Nephron progenitor cell (in vitro differentiated cells): ENCODE results near the gene MAGI1.

Experiments
- DNase-seq: peaks from one replicate; pipeline ENCODE4 v3.0.0; 2021
- H3K27ac Mint-ChIP-seq: 2 replicates; pipeline ENCODE4 v1.8.0; 2021; ENCODE audit warnings: mild to moderate bottlenecking, moderate library complexity, mixed read lengths
- H3K27me3 Mint-ChIP-seq: 2 replicates; pipeline ENCODE4 v1.8.0; 2021; ENCODE audit warnings: mild to moderate bottlenecking, low read depth, mixed read lengths; ENCODE audit not compliant: poor library complexity
- H3K36me3 Mint-ChIP-seq: 2 replicates; pipeline ENCODE4 v1.8.0; 2021; ENCODE audit warnings: low read depth, mixed read lengths
- H3K4me1 Mint-ChIP-seq: 2 replicates; pipeline ENCODE4 v1.8.0; 2021; ENCODE audit warnings: mixed read lengths
- H3K4me3 Mint-ChIP-seq: 2 replicates; pipeline ENCODE4 v1.8.0; 2021; ENCODE audit warnings: mild to moderate bottlenecking, moderate library complexity, mixed read lengths
- H3K9me3 Mint-ChIP-seq: 2 replicates; pipeline ENCODE4 v1.8.0; 2021; ENCODE audit warnings: mild to moderate bottlenecking, moderate library complexity, mixed read lengths
- TF ChIP-seq, protein P1 (sequence below): fragments of 200-600 bp; sonication (generic); IDR thresholded peaks from 2 replicates; pipeline ENCODE4 v1.5.0; 2021; ENCODE audit warnings: antibody characterized with exemption

Gene MAGI1

GRCh38 chr3:65846936-65847335 is 191.8 kb downstream of the MAGI1 start:
- TF ChIP-seq, protein P1, sequence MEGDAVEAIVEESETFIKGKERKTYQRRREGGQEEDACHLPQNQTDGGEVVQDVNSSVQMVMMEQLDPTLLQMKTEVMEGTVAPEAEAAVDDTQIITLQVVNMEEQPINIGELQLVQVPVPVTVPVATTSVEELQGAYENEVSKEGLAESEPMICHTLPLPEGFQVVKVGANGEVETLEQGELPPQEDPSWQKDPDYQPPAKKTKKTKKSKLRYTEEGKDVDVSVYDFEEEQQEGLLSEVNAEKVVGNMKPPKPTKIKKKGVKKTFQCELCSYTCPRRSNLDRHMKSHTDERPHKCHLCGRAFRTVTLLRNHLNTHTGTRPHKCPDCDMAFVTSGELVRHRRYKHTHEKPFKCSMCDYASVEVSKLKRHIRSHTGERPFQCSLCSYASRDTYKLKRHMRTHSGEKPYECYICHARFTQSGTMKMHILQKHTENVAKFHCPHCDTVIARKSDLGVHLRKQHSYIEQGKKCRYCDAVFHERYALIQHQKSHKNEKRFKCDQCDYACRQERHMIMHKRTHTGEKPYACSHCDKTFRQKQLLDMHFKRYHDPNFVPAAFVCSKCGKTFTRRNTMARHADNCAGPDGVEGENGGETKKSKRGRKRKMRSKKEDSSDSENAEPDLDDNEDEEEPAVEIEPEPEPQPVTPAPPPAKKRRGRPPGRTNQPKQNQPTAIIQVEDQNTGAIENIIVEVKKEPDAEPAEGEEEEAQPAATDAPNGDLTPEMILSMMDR = no peak
- Mint-ChIP-seq H3K4me1 (peaks cover 8% of the 10 kb centered on the region), H3K27ac (no peak overlapping the region), H3K36me3 (peaks cover 21% of the 10 kb centered on the region), H3K27me3 (peaks cover 2% of the 10 kb centered on the region), H3K9me3 (peaks cover 20% of the 10 kb centered on the region), H3K4me3 (no peak overlapping the region)
- DNase-seq = no peak

DNA sequence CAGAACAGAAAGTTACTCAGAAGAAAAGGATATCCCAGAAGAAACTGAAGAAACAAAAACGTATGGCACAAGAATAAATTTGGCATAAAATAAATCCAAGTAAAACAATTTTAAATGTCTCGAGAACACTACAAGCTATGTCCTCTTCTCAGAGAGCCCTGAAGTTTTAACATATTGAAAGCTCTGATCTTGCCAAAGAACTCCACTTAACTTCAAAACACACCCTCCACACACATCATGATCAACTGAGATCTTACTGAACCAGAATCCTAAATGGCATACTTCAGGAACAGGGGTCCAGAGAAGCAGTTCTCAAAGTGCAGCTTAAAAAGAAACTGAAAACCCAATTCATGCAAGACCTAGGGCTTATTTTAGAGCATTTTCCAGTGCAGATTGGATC is 194.3 kb downstream of the MAGI1 start:
- Mint-ChIP-seq H3K36me3 (peaks cover 21% of the 10 kb centered on the region), H3K4me3 (no peak overlapping the region), H3K4me1 (peaks cover 8% of the 10 kb centered on the region), H3K9me3 (peaks cover 23% of the 10 kb centered on the region), H3K27me3 (peaks cover 2% of the 10 kb centered on the region), H3K27ac (no peak overlapping the region)
- no peak for DNase-seq
- TF ChIP-seq, protein P1 = no peak

DNA sequence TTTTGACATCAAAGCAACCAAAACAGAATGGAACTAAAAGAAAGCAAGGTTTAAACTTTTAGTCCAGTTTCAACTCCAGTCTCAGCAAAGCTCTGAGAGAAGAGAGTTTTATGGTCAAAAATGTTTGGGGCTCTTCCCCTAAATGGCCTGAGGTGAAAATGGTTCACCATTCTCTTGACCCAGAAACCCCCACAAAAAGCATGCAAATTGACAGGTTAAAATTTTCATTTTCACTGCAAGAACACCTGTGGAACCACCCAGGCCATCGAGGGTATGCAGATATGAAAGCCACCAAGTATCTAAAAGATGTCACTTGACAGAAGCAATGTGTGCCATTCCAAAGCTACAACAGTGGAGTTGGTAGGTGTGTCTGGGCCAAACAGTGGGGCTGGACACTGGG is 195.0 kb downstream of the MAGI1 start:
- H3K4me1 Mint-ChIP-seq = peaks cover 8% of the 10 kb centered on the region
- TF ChIP-seq, protein P1 = no peak
- H3K27me3 Mint-ChIP-seq = peaks cover 2% of the 10 kb centered on the region
- H3K36me3 Mint-ChIP-seq = peaks cover 21% of the 10 kb centered on the region
- peaks cover 23% of the 10 kb centered on the region for H3K9me3 Mint-ChIP-seq
- DNase-seq = no peak
- H3K27ac Mint-ChIP-seq = no peak overlapping the region
- no peak overlapping the region for H3K4me3 Mint-ChIP-seq

DNA sequence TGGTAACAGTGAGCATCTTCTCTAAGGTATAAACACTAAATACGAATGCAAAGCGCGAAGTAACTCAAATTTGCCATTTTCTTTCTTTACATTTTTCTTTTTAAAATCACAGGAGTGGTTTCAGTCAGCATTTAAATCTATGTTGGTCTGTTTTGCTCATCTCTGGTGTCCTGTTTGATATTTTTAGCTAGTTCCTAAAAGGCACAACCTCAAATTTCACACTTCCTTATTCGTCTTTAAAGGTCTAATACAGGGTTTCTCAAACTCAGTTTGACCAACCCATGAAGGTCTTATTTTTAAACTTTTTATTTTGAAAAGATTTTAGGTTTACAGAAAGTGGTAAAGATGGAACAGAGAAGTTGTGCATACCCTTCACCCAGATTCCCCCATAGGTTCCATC is 201.1 kb downstream of the MAGI1 start:
- Mint-ChIP-seq H3K4me3 (no peak overlapping the region), H3K4me1 (peaks cover 7% of the 10 kb centered on the region), H3K9me3 (peaks cover 10% of the 10 kb centered on the region), H3K27ac (no peak overlapping the region), H3K27me3 (no peaks in the 10 kb centered on the region), H3K36me3 (peaks cover 22% of the 10 kb centered on the region)
- TF ChIP-seq, protein P1 = no peak
- DNase-seq = no peak

DNA sequence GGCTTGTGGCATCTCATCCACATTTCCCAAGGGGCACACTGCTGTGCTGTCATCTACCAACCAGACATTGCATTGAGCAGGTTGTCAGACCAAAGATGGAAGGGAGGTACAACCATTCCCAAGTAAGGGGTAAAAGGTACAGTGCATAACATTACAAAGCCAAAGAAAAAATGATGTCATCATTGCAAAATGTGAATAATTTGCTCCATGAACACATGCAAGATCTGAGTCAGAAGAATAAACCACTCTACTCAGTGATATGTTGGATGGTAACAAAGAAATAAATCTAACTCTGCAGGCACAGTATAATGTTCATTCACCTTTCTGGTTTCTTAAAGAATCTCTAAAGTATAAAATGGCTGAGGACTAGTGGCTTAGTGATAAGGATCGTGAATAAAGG is 202.7 kb downstream of the MAGI1 start:
- no peaks in the 10 kb centered on the region for H3K27me3 Mint-ChIP-seq
- H3K36me3 Mint-ChIP-seq = peaks cover 21% of the 10 kb centered on the region
- H3K9me3 Mint-ChIP-seq = peaks cover 6% of the 10 kb centered on the region
- H3K27ac Mint-ChIP-seq = no peak overlapping the region
- H3K4me3 Mint-ChIP-seq = no peak overlapping the region
- TF ChIP-seq, protein P1 = no peak
- H3K4me1 Mint-ChIP-seq = peaks cover 22% of the 10 kb centered on the region
- no peak for DNase-seq

DNA sequence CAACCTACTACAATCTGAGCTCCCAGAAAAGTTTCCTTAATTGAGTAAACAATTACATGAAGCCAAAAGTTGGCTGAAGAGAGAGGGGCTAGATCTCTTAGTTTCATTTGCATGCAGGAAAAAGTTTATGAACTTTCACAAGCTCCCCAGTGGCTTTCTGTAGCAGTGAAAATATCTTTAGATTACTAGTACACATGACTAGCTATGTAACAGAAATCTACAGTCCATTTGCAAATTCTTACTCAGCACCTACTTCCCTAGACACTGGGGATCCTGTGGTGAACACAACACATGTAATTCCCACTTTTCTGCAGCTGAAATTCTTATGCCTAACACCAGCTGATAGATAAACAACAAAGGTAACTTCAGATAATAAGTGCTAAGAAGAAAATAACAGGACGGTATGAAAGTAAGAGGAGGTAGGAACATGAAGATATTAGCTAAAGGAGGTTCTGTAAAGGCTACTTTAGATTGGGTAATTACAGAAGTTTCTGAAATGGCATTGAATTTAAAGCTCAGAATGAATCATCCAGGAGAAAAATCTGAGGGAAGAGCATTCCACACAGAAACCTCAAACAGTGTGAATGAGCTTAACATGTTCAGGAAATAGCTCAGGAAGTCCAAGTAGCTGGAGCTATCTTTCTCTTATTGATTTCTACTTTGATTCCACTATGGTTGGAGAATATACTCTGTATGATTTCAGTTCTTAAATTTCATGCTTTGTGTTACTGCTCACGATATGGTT is 204.8 kb downstream of the MAGI1 start:
- no peak overlapping the region for H3K27ac Mint-ChIP-seq
- peaks cover 28% of the 10 kb centered on the region for H3K4me1 Mint-ChIP-seq
- peaks cover 29% of the 10 kb centered on the region for H3K36me3 Mint-ChIP-seq
- H3K9me3 Mint-ChIP-seq = peaks cover 5% of the 10 kb centered on the region
- TF ChIP-seq, protein P1 = no peak
- DNase-seq = no peak
- no peak overlapping the region for H3K4me3 Mint-ChIP-seq
- no peaks in the 10 kb centered on the region for H3K27me3 Mint-ChIP-seq
